Lung (tissue), 12 donors: Measurements from ENCODE around the gene SEC14L3. TPM values are rescaled to one million over a fixed set of nuclear protein-coding genes. Genes with fewer than 3 reads are reported as not detected.
A peak's percentile ranks its signal among the peaks of the same experiment; 100 is the strongest.

Source experiments
- ATAC-seq: fragments of 200-7000 bp; cut with Tn5 transposase; one replicate; pipeline ENCODE4 v1.9.1; 2020; ENCODE audit warnings: moderate number of reproducible peaks; ENCODE audit not compliant: insufficient read depth, low FRiP score
- DNase-seq, 3 donors: peaks; one replicate each; pipeline ENCODE4 v3.0.0-alpha.2; 2013 to 2017
- H3K27ac ChIP-seq, 2 donors: one replicate each; pipeline ENCODE4 v1.5.1; 2013; ENCODE audit warnings: mild to moderate bottlenecking in 2 of 2, moderate library complexity in 2 of 2, control low read depth in 1 of 2, inconsistent platforms in 1 of 2, low read depth in 1 of 2, low read length in 1 of 2
- H3K27me3 ChIP-seq, 3 donors: one replicate each; pipeline ENCODE4 v1.5.1; 2013; ENCODE audit warnings: low read length in 2 of 3; ENCODE audit not compliant: control insufficient read depth in 3 of 3, insufficient read depth in 3 of 3
- H3K36me3 ChIP-seq, 4 donors: one replicate each; pipeline ENCODE4 v1.5.1; 2013; ENCODE audit warnings: low read length in 4 of 4, mild to moderate bottlenecking in 1 of 4, moderate library complexity in 1 of 4; ENCODE audit not compliant: control insufficient read depth in 4 of 4, insufficient read depth in 4 of 4
- H3K4me1 ChIP-seq, 5 donors: one replicate each; pipeline ENCODE4 v1.5.1; 2013; ENCODE audit warnings: low read length in 5 of 5, mild to moderate bottlenecking in 2 of 5, moderate library complexity in 1 of 5; ENCODE audit not compliant: control insufficient read depth in 5 of 5, insufficient read depth in 5 of 5
- H3K4me3 ChIP-seq: one replicate; pipeline ENCODE4 v1.5.1; 2013; ENCODE audit warnings: mild to moderate bottlenecking, control low read depth, moderate library complexity
- H3K9ac ChIP-seq, 2 donors: one replicate each; pipeline ENCODE4 v1.5.1; 2013; ENCODE audit warnings: low read length in 2 of 2, control low read depth in 1 of 2; ENCODE audit not compliant: insufficient read depth in 1 of 2
- H3K9me3 ChIP-seq, 4 donors: one replicate each; pipeline ENCODE4 v1.5.1; 2013; ENCODE audit warnings: low read length in 3 of 4, mild to moderate bottlenecking in 1 of 4, moderate library complexity in 1 of 4; ENCODE audit not compliant: control insufficient read depth in 4 of 4, insufficient read depth in 3 of 4
- WGBS, 2 donors: extraction: QIAGEN DNeasy Blood & Tissue Kit; methylation state at CpG; one replicate each; pipeline ENCODE4 v1.1.7; 2013; 5-methylcytosine and 5-hydroxymethylcytosine counted together
- polyA plus RNA-seq, 2 donors: library from polyadenylated mRNA; stranded (reverse); fragments of 200-250 nt; gene quantifications; one replicate each; pipeline ENCODE4 v1.2.1, GENCODE V29; 2013
- total RNA-seq, 2 donors: library from RNA; depleted of rRNA in 1 of 2; stranded (reverse); fragments of >200 nt in 1 of 2; gene quantifications; one replicate each; pipeline ENCODE4 v1.2.1, GENCODE V29; 2014 to 2021
- TF ChIP-seq, protein P1 (sequence below): IDR thresholded peaks from 2 replicates; pipeline ENCODE4 v1.5.1; 2012; ENCODE audit warnings: mild to moderate bottlenecking; ENCODE audit errors: control extremely low read depth, extremely low read depth
- donor health status: control.
- donor health status: control.
- donor health status: Bipolar disorder and iron deficiency.
- donor health status: healthy.
- donor health status: DM: yes; HTN: yes; CAD: no.

Gene SEC14L3
- total and polyA plus RNA-seq, 4 donors: 0.17 to 0.98 (median 0.70) TPM

DNA sequence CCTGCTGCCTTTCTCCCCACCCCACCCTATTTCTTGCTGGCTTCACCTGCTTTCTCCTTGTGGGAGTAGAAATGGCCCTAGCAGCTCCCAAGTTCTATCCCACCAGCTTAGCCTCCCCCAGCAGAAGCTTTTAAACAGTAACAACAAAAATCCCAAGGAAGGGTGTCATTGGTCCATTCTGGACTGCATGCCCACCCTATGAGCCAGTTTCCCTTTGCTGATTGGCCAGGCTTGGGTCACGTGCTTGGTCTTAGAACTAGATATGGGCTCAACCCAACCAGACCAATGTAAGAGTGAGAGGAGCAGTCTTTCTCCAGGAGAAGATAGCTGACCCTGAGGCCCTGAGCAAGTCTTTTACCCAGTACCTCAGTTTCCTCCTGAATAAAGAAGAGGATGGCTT lies 43.9 kb downstream of the SEC14L3 start:
- no peak for ATAC-seq
- WGBS, 2 donors: 88 to 94% methylated on average over 1 of the region's 1 CpG
- TF ChIP-seq, protein P1, sequence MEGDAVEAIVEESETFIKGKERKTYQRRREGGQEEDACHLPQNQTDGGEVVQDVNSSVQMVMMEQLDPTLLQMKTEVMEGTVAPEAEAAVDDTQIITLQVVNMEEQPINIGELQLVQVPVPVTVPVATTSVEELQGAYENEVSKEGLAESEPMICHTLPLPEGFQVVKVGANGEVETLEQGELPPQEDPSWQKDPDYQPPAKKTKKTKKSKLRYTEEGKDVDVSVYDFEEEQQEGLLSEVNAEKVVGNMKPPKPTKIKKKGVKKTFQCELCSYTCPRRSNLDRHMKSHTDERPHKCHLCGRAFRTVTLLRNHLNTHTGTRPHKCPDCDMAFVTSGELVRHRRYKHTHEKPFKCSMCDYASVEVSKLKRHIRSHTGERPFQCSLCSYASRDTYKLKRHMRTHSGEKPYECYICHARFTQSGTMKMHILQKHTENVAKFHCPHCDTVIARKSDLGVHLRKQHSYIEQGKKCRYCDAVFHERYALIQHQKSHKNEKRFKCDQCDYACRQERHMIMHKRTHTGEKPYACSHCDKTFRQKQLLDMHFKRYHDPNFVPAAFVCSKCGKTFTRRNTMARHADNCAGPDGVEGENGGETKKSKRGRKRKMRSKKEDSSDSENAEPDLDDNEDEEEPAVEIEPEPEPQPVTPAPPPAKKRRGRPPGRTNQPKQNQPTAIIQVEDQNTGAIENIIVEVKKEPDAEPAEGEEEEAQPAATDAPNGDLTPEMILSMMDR: no peak
- H3K27ac ChIP-seq: no peak overlapping the region
- no peak for DNase-seq
- peaks cover under 1 to 19% (median 9%) of the 10 kb centered on the region in 5 donors for H3K4me1 ChIP-seq
- no peaks in the 10 kb centered on the region for H3K36me3 ChIP-seq
- H3K9me3 ChIP-seq: peaks cover 0 to 2% (median 0%) of the 10 kb centered on the region in 4 donors
- no peak overlapping the region for H3K9ac ChIP-seq
- H3K4me3 ChIP-seq: no peak overlapping the region
- H3K27me3 ChIP-seq: no peaks in the 10 kb centered on the region

DNA sequence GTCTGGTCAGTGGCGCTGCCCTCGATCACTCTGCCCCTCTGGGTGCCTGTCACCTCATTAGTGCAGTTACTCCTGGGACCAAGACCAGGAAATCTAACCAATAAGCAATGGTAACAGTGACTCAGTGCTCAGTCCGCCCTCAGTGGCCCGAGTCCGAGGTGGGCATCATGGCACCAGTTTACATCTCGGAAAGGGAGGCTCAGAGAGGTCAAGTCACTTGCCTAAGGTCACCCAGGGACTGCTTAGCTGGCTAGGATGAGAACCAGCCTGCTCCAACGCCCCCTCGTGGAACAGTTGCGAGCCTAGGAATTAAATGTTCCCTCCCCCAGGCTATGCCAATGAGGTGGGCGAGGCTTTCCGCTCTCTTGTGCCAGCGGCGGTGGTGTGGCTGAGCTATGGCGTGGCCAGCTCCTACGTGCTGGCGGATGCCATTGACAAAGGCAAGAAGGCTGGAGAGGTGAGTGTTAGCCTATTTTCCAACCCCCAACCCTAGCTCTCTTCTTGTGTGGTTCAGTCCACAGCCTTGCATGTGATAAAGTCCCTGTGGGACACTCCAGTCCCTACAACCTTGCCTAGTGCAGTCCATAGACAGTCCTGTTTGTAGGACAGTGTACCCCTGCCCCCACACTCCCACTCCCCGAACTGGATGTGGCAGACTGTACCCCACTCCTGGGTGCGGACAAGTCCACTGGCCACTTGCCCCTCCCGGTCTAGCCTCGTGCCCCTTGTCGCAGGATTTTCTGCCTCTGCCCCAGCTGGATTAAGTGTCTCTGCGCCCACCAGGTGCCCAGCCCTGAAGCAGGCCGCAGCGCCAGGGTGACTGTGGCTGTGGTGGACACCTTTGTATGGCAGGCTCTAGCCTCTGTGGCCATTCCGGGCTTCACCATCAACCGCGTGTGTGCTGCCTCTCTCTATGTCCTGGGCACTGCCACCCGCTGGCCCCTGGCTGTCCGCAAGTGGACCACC lies 45.1 kb downstream of the SEC14L3 start:
- H3K36me3 ChIP-seq: no peaks in the 10 kb centered on the region
- peak; percentile 22 for ATAC-seq
- H3K4me3 ChIP-seq: no peak overlapping the region
- H3K9ac ChIP-seq: no peak overlapping the region
- TF ChIP-seq, protein P1: peak; percentile 69
- WGBS, 2 donors: 51 to 62% methylated on average over 29 of the region's 29 CpGs
- peak; percentile 77 to 84 (median 81) for DNase-seq
- H3K27me3 ChIP-seq: no peaks in the 10 kb centered on the region
- peaks cover 11 to 29% (median 15%) of the 10 kb centered on the region in 5 donors for H3K4me1 ChIP-seq
- no peaks in the 10 kb centered on the region for H3K9me3 ChIP-seq
- peak overlapping the region; percentile 85 to 88 for H3K27ac ChIP-seq

DNA sequence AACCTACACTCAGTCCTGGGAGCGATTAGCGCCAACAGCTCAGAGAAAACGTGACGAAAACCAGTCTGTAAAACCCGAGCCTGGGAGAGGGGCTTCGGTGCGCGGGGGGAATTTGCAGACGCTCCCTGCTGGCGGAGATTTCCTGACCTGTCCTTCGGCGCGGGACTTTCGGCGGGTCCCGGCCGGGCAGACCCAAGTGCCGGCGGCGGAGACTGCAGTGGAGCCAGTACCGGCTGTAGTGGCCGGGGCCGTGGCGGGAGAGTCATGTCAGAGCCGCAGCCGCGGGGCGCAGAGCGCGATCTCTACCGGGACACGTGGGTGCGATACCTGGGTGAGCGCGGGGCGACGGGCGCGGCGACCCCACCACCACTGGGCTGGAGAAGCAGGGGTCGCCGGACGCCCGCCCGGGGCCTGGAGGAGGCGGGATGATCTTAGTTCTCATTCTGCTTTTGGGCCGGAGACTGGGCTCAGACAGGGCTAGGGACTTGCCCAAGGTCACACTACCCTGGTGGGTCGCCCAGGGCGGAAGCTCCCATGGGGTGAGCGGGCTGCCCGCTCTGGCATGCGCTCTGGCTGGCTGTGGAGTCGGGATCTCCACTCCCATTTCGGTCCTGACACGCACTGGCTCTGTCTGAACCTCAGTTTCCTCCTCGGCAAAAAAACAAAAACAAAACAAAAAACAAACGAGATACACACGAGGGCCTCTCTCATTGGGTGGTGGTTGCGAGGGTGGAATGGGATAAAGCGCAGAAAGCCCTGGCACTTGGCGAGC lies 46.0 kb downstream of the SEC14L3 start, which contains the start of gene MTFP1:
Gene MTFP1, plus strand, starts transcription at position 153 of the 772 bp plus-strand sequence. Its CDS starts 112 bp downstream, at position 265.
- H3K27ac ChIP-seq: peak within 1 kb of the TSS; percentile 88 to 96
- ATAC-seq: no peak
- H3K27me3 ChIP-seq: no peaks in the 10 kb centered on the region
- TF ChIP-seq, protein P1: no peak
- 2 to 4% methylated on average over 56 to 61 of the region's 61 CpGs for WGBS, 2 donors
- H3K4me1 ChIP-seq: peaks cover 11 to 29% (median 17%) of the 10 kb centered on the region in 5 donors
- H3K4me3 ChIP-seq: peak within 1 kb of the TSS; percentile 72
- peak; percentile 82 to 88 (median 86) for DNase-seq
- H3K9ac ChIP-seq: peak within 1 kb of the TSS in 1 of 2 donors; percentile 76
- no peaks in the 10 kb centered on the region for H3K9me3 ChIP-seq
- no peaks in the 10 kb centered on the region for H3K36me3 ChIP-seq
